Osteoblast (primary cell): Measurements from ENCODE around the gene DDO. TPM values are rescaled to one million over a fixed set of nuclear protein-coding genes. Genes with fewer than 3 reads are reported as not detected.

Experiments
- DNase-seq: peaks from one replicate; pipeline ENCODE4 v3.0.0; 2011; ENCODE audit warnings: low spot score, mixed read lengths; ENCODE audit not compliant: insufficient read length; ENCODE audit errors: missing footprints
- H2AFZ ChIP-seq: 2 replicates; pipeline ENCODE4 v1.6.0; 2011; ENCODE audit warnings: mild to moderate bottlenecking, low read length
- H3K27ac ChIP-seq: 2 replicates; pipeline ENCODE4 v1.5.1; 2011; ENCODE audit warnings: mild to moderate bottlenecking, low read depth, low read length, moderate library complexity
- H3K27me3 ChIP-seq: 2 replicates; pipeline ENCODE4 v1.6.0; 2012; ENCODE audit warnings: mild to moderate bottlenecking, control low read depth, inconsistent platforms, low read length, moderate library complexity; ENCODE audit not compliant: insufficient read depth
- H3K36me3 ChIP-seq: 2 replicates; pipeline ENCODE4 v1.5.1; 2011; ENCODE audit warnings: mild to moderate bottlenecking, low read length, control low read depth, moderate library complexity; ENCODE audit not compliant: insufficient read depth
- H3K4me1 ChIP-seq: 2 replicates; pipeline ENCODE4 v1.5.1; 2011; ENCODE audit warnings: mild to moderate bottlenecking, low read length, control low read depth, moderate library complexity; ENCODE audit not compliant: insufficient read depth
- H3K4me2 ChIP-seq: 2 replicates; pipeline ENCODE4 v1.6.0; 2011; ENCODE audit warnings: mild to moderate bottlenecking, low read length; ENCODE audit not compliant: insufficient read depth
- H3K4me3 ChIP-seq: fragments of 200-600 bp; sonication (generic); 3 replicates; pipeline ENCODE4 v1.5.1; 2012; ENCODE audit warnings: mild to moderate bottlenecking, low read length, inconsistent platforms; ENCODE audit not compliant: insufficient read depth
- H3K79me2 ChIP-seq: 2 replicates; pipeline ENCODE4 v1.6.0; 2012; ENCODE audit warnings: mild to moderate bottlenecking, low read length, control low read depth, inconsistent platforms; ENCODE audit not compliant: insufficient read depth
- H3K9me3 ChIP-seq: 2 replicates; pipeline ENCODE4 v1.5.1; 2011; ENCODE audit warnings: low read depth, low read length, control low read depth
- H4K20me1 ChIP-seq: 2 replicates; pipeline ENCODE4 v1.6.0; 2012; ENCODE audit warnings: mild to moderate bottlenecking, low read length, control low read depth; ENCODE audit not compliant: insufficient read depth
- CTCF ChIP-seq: IDR thresholded peaks from 2 replicates; pipeline ENCODE4 v1.5.1; 2011; ENCODE audit warnings: mild to moderate bottlenecking, low read depth, low read length, moderate library complexity; ENCODE audit errors: extremely low read depth
- total RNA-seq: library from RNA; depleted of rRNA; stranded (reverse); fragments of >200 nt; gene quantifications from 2 replicates; pipeline ENCODE4 v1.2.3, GENCODE V29; 2012

The DDO gene
- total RNA-seq, 1 donor: 3.6 TPM

- Histone ChIP-seq H3K4me1 (no peaks in the 10 kb centered on the region), H4K20me1 (no peaks in the 10 kb centered on the region), H3K4me2 (no peak overlapping the region), H3K36me3 (no peaks in the 10 kb centered on the region), H3K79me2 (no peaks in the 10 kb centered on the region), H3K27me3 (peaks cover 2% of the 10 kb centered on the region), H3K9me3 (no peaks in the 10 kb centered on the region), H3K4me3 (no peak overlapping the region), H3K27ac (no peak overlapping the region), H2AFZ (no peak overlapping the region)
- no peak for TF ChIP-seq CTCF
- DNase-seq: no peak
Measured at GRCh38 chr6:110392727-110393126, 22.6 kb downstream of the DDO start.

GRCh38 chr6:110390404-110390803 lies 25.0 kb downstream of the DDO start:
- Histone ChIP-seq H3K9me3 (no peaks in the 10 kb centered on the region), H3K4me1 (no peaks in the 10 kb centered on the region), H3K4me2 (no peak overlapping the region), H2AFZ (no peak overlapping the region), H3K79me2 (no peaks in the 10 kb centered on the region), H3K27me3 (peaks cover 5% of the 10 kb centered on the region), H3K27ac (no peak overlapping the region), H4K20me1 (no peaks in the 10 kb centered on the region), H3K4me3 (no peak overlapping the region), H3K36me3 (no peaks in the 10 kb centered on the region)
- TF ChIP-seq CTCF: no peak
- no peak for DNase-seq

- no peaks in the 10 kb centered on the region for H3K4me1 ChIP-seq
Measured at GRCh38 chr6:110389689-110390382, 25.5 kb downstream of the DDO start.

More at GRCh38 chr6:110389689-110390382, 25.5 kb downstream of the DDO start:
- Histone ChIP-seq H3K27me3 (peaks cover 5% of the 10 kb centered on the region), H4K20me1 (no peaks in the 10 kb centered on the region), H3K79me2 (no peaks in the 10 kb centered on the region), H3K4me2 (no peak overlapping the region), H3K36me3 (no peaks in the 10 kb centered on the region), H3K9me3 (no peaks in the 10 kb centered on the region), H3K27ac (no peak overlapping the region), H3K4me3 (no peak overlapping the region), H2AFZ (no peak overlapping the region)
- DNase-seq: no peak
- no peak for TF ChIP-seq CTCF
